HepG2 (cell line): ENCODE data around the gene APBB3. TPM values are rescaled to one million over a fixed set of nuclear protein-coding genes. Genes with fewer than 3 reads are reported as not detected.

Experiments
- ATAD3A ChIP-seq: sonication (generic); formaldehyde crosslinking; IDR thresholded peaks from 2 replicates; pipeline ENCODE4 v1.4.0; 2020; ENCODE audit warnings: missing genetic modification reagents
- CENPT ChIP-seq: sonication (generic); formaldehyde crosslinking; IDR thresholded peaks from 2 replicates; pipeline ENCODE4 v1.8.0; 2022; ENCODE audit warnings: low read depth, mild to moderate bottlenecking, moderate library complexity, missing genetic modification reagents
- ELF3 ChIP-seq: IDR thresholded peaks from 2 replicates; pipeline ENCODE4 v1.6.1; 2016; ENCODE audit warnings: missing genetic modification reagents, missing compliant biosample characterization
- HMGA1 ChIP-seq: sonication (generic); formaldehyde crosslinking; conservative IDR thresholded peaks from 2 replicates; pipeline ENCODE4 v1.4.0; 2020; ENCODE audit warnings: missing genetic modification reagents
- KAT8 ChIP-seq: IDR thresholded peaks from 2 replicates; pipeline ENCODE4 v1.6.1; 2016; ENCODE audit warnings: missing genetic modification reagents, missing compliant biosample characterization
- NRL ChIP-seq: sonication (generic); formaldehyde crosslinking; IDR thresholded peaks from 2 replicates; pipeline ENCODE4 v1.5.0; 2020; ENCODE audit warnings: missing genetic modification reagents, mild to moderate bottlenecking, moderate library complexity, borderline replicate concordance
- PAX8 ChIP-seq: sonication (generic); formaldehyde crosslinking; IDR thresholded peaks from 2 replicates; pipeline ENCODE4 v1.8.0; 2022; ENCODE audit warnings: mild to moderate bottlenecking, missing genetic modification reagents, borderline replicate concordance
- RXRB ChIP-seq: IDR thresholded peaks from 2 replicates; pipeline ENCODE4 v1.6.1; 2016; ENCODE audit warnings: borderline replicate concordance, missing genetic modification reagents, missing compliant biosample characterization
- TCF7L2 ChIP-seq: IDR thresholded peaks from 2 replicates; pipeline ENCODE4 v1.6.1; 2011; ENCODE audit warnings: mild to moderate bottlenecking, low read depth, low read length, moderate library complexity
- TMF1 ChIP-seq: sonication (generic); formaldehyde crosslinking; IDR thresholded peaks from 2 replicates; pipeline ENCODE4 v1.8.1; 2022; ENCODE audit warnings: low read depth, missing genetic modification reagents
- YEATS2 ChIP-seq: sonication (generic); formaldehyde crosslinking; IDR thresholded peaks from 2 replicates; pipeline ENCODE4 v1.4.0; 2020; ENCODE audit warnings: missing genetic modification reagents, borderline replicate concordance
- ZBTB7A ChIP-seq: sonication (generic); formaldehyde crosslinking; IDR thresholded peaks from 2 replicates; pipeline ENCODE4 v1.8.0; 2022; ENCODE audit warnings: mild to moderate bottlenecking, missing genetic modification reagents
- ZNF530 ChIP-seq: sonication (generic); formaldehyde crosslinking; IDR thresholded peaks from 2 replicates; pipeline ENCODE4 v1.5.0; 2020; ENCODE audit warnings: low read depth, mild to moderate bottlenecking, missing genetic modification reagents
- ZNF563 ChIP-seq: sonication (generic); formaldehyde crosslinking; IDR thresholded peaks from 2 replicates; pipeline ENCODE4 v1.8.0; 2022; ENCODE audit warnings: mild to moderate bottlenecking, moderate library complexity, missing genetic modification reagents
- polyA plus RNA-seq, 8 experiments: library from polyadenylated mRNA; depleted of rRNA in 3 of 8; stranded (reverse) in 7 of 8; unstranded in 1 of 8; fragments of >200 nt; fragmentation: Illumina TruSeq in 4 of 8; extraction: Trizol in 4 of 8; gene quantifications; 2 replicates each; pipeline versions ENCODE4 v1.2.1 to v1.2.3, GENCODE V29; 2011 to 2016; ENCODE audit warnings: low read depth in 4 of 8, missing spikeins in 1 of 8, mixed read lengths in 1 of 8; ENCODE audit not compliant: insufficient read depth in 1 of 8
- total RNA-seq, 5 experiments: library from RNA; depleted of rRNA; stranded (reverse); fragments of >200 nt; fragmentation: Illumina TruSeq; extraction: Trizol; gene quantifications; 2 replicates each; pipeline ENCODE4 v1.2.3, GENCODE V29; 2016; ENCODE audit warnings: low read depth in 1 of 5
- TF ChIP-seq, protein P1 (sequence below): sonication (generic); formaldehyde crosslinking; IDR thresholded peaks from 2 replicates; pipeline ENCODE4 v1.4.0; 2020; ENCODE audit warnings: missing genetic modification reagents
- TF ChIP-seq, protein P2 (sequence below): sonication (generic); formaldehyde crosslinking; conservative IDR thresholded peaks from 2 replicates; pipeline ENCODE4 v1.8.0; 2022; ENCODE audit warnings: mild to moderate bottlenecking, moderate library complexity, missing genetic modification reagents
- TF ChIP-seq, protein P3 (sequence below): sonication (generic); formaldehyde crosslinking; IDR thresholded peaks from 2 replicates; pipeline ENCODE4 v1.4.0; 2020; ENCODE audit warnings: missing genetic modification reagents
- TF ChIP-seq, protein P4 (sequence below): sonication (generic); formaldehyde crosslinking; IDR thresholded peaks from 2 replicates; pipeline ENCODE4 v1.4.0; 2020; ENCODE audit warnings: missing genetic modification reagents
- TF ChIP-seq, protein P5 (sequence below): IDR thresholded peaks from 2 replicates; pipeline ENCODE4 v1.6.1; 2016; ENCODE audit warnings: low read depth

The APBB3 gene
- total and polyA plus RNA-seq, 2 of the 13 experiments (the other 11 are each of a cell fraction or from before 2014, with no cell fraction given), result 0.38 to 0.78 TPM

DNA sequence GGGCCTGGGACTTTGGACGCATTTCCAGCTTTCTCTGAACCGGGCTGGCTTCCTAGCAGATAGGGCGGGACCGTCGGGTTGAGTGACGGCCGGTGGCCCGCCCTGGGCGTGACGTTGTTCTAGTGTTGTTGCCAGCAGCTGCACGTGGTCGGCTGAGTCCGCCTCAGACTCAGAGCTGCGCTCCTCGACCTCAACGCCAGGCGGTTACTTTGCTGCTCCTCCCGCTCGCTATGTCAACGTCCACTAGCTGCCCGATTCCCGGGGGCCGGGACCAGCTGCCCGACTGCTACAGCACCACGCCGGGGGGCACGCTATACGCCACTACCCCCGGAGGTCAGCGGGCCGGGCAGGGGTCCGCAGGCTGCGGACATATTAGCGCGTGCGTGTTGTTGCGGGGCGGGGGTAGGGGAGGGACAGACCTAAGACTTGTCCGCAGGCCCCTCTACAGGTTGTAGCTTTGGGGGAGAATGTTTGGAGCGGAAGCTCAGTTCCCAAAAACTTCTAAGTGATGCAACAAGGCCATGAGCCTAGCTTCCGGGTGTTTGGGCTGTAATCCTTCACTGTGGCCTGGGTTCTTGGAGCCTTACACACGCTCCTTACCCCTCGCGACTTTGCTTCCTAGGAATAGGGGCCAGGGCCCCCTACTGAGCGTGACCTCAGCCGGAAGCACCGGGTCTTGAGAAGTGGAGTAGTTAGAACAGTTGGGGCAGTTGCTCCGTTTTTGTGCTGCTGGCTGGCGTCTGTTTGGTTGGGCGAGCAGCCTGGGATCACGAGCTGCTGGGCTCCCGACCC is 16.7 kb downstream of the APBB3 start, which contains the start of gene EIF4EBP3 (continued):
- TF ChIP-seq, protein P1, sequence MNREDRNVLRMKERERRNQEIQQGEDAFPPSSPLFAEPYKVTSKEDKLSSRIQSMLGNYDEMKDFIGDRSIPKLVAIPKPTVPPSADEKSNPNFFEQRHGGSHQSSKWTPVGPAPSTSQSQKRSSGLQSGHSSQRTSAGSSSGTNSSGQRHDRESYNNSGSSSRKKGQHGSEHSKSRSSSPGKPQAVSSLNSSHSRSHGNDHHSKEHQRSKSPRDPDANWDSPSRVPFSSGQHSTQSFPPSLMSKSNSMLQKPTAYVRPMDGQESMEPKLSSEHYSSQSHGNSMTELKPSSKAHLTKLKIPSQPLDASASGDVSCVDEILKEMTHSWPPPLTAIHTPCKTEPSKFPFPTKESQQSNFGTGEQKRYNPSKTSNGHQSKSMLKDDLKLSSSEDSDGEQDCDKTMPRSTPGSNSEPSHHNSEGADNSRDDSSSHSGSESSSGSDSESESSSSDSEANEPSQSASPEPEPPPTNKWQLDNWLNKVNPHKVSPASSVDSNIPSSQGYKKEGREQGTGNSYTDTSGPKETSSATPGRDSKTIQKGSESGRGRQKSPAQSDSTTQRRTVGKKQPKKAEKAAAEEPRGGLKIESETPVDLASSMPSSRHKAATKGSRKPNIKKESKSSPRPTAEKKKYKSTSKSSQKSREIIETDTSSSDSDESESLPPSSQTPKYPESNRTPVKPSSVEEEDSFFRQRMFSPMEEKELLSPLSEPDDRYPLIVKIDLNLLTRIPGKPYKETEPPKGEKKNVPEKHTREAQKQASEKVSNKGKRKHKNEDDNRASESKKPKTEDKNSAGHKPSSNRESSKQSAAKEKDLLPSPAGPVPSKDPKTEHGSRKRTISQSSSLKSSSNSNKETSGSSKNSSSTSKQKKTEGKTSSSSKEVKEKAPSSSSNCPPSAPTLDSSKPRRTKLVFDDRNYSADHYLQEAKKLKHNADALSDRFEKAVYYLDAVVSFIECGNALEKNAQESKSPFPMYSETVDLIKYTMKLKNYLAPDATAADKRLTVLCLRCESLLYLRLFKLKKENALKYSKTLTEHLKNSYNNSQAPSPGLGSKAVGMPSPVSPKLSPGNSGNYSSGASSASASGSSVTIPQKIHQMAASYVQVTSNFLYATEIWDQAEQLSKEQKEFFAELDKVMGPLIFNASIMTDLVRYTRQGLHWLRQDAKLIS (CRISPR knock-in tag), result no peak
- no peak for TF ChIP-seq ATAD3A
- TF ChIP-seq, protein P2, sequence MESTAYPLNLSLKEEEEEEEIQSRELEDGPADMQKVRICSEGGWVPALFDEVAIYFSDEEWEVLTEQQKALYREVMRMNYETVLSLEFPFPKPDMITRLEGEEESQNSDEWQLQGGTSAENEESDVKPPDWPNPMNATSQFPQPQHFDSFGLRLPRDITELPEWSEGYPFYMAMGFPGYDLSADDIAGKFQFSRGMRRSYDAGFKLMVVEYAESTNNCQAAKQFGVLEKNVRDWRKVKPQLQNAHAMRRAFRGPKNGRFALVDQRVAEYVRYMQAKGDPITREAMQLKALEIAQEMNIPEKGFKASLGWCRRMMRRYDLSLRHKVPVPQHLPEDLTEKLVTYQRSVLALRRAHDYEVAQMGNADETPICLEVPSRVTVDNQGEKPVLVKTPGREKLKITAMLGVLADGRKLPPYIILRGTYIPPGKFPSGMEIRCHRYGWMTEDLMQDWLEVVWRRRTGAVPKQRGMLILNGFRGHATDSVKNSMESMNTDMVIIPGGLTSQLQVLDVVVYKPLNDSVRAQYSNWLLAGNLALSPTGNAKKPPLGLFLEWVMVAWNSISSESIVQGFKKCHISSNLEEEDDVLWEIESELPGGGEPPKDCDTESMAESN (CRISPR knock-in tag), result peak; percentile 61; the same call in 1 of the 2 replicates
- TF ChIP-seq RXRB (CRISPR knock-in tag), result no peak; the same call in 1 of the 2 replicates
- no peak for TF ChIP-seq ZNF530
- 0 out of 2 replicates have a peak, but pooled peaks have one; percentile 58 for TF ChIP-seq TMF1 (CRISPR knock-in tag)
- TF ChIP-seq YEATS2, result no peak
- TF ChIP-seq, protein P3, sequence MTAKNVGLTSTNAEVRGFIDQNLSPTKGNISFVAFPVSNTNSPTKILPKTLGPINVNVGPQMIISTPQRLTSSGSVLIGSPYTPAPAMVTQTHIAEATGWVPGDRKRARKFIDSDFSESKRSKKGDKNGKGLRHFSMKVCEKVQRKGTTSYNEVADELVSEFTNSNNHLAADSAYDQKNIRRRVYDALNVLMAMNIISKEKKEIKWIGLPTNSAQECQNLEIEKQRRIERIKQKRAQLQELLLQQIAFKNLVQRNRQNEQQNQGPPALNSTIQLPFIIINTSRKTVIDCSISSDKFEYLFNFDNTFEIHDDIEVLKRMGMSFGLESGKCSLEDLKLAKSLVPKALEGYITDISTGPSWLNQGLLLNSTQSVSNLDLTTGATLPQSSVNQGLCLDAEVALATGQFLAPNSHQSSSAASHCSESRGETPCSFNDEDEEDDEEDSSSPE (CRISPR knock-in tag), result peak; percentile 78
- TF ChIP-seq NRL (CRISPR knock-in tag), result no peak
- TF ChIP-seq CENPT (CRISPR knock-in tag), result no peak
- no peak for TF ChIP-seq HMGA1
- peak; percentile 60 for TF ChIP-seq ELF3
- TF ChIP-seq KAT8 (CRISPR knock-in tag), result no peak; the same call in 1 of the 2 replicates
- TF ChIP-seq, protein P4, sequence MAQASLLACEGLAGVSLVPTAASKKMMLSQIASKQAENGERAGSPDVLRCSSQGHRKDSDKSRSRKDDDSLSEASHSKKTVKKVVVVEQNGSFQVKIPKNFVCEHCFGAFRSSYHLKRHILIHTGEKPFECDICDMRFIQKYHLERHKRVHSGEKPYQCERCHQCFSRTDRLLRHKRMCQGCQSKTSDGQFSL (CRISPR knock-in tag), result no peak
- TF ChIP-seq, protein P5, sequence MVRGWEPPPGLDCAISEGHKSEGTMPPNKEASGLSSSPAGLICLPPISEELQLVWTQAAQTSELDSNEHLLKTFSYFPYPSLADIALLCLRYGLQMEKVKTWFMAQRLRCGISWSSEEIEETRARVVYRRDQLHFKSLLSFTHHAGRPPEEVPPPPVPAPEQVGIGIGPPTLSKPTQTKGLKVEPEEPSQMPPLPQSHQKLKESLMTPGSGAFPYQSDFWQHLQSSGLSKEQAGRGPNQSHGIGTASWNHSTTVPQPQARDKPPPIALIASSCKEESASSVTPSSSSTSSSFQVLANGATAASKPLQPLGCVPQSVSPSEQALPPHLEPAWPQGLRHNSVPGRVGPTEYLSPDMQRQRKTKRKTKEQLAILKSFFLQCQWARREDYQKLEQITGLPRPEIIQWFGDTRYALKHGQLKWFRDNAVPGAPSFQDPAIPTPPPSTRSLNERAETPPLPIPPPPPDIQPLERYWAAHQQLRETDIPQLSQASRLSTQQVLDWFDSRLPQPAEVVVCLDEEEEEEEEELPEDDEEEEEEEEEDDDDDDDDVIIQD, result peak; percentile 43; the same call in 1 of the 2 replicates
- no peak for TF ChIP-seq ZBTB7A (CRISPR knock-in tag)
- TF ChIP-seq ZNF563 (CRISPR knock-in tag), result no peak; the same call in 1 of the 2 replicates
- TF ChIP-seq TCF7L2, result no peak
- TF ChIP-seq PAX8 (CRISPR knock-in tag), result no peak
